Large intestine (tissue), 3 donors: ENCODE data around the gene PTPRD. TPM values are rescaled to one million over a fixed set of nuclear protein-coding genes. Genes with fewer than 3 reads are reported as not detected.
A peak's percentile ranks its signal among the peaks of the same experiment; 100 is the strongest.

ENCODE experiments used
- DNase-seq, 2 donors: peaks; one replicate each; pipeline versions ENCODE4 v3.0.0 to v3.0.0-alpha.2; 2013
- H3K27ac ChIP-seq: one replicate; pipeline ENCODE4 v1.5.1; 2013; ENCODE audit warnings: low read length
- H3K27me3 ChIP-seq: 2 replicates; pipeline ENCODE4 v1.6.1; 2013; ENCODE audit warnings: low read length; ENCODE audit not compliant: control insufficient read depth, insufficient read depth
- H3K36me3 ChIP-seq: 2 replicates; pipeline ENCODE4 v1.6.1; 2013; ENCODE audit warnings: low read length; ENCODE audit not compliant: control insufficient read depth, insufficient read depth
- H3K4me1 ChIP-seq: one replicate; pipeline ENCODE4 v1.6.1; 2013; ENCODE audit warnings: low read length; ENCODE audit not compliant: control insufficient read depth, insufficient read depth
- H3K4me3 ChIP-seq: one replicate; pipeline ENCODE4 v1.5.1; 2013; ENCODE audit warnings: low read length
- H3K9me3 ChIP-seq: one replicate; pipeline ENCODE4 v1.6.1; 2013; ENCODE audit warnings: mild to moderate bottlenecking, low read depth, low read length, moderate library complexity; ENCODE audit not compliant: control insufficient read depth
- WGBS: methylation state at CpG from one replicate; pipeline ENCODE4 v1.1.5; 2013; ENCODE audit warnings: low lambda C conversion rate; ENCODE audit not compliant: insufficient coverage; 5-methylcytosine and 5-hydroxymethylcytosine counted together
- polyA plus RNA-seq: library from polyadenylated mRNA; unstranded; fragments of 120-200 nt; gene quantifications from one replicate; pipeline ENCODE4 v1.2.1, GENCODE V29; 2013

Gene PTPRD
- polyA plus RNA-seq, 1 donor: 12.0 TPM

- Histone ChIP-seq H3K4me1 (no peaks in the 10 kb centered on the region), H3K27me3 (no peaks in the 10 kb centered on the region), H3K9me3 (no peaks in the 10 kb centered on the region), H3K36me3 (no peaks in the 10 kb centered on the region), H3K4me3 (no peak overlapping the region), H3K27ac (no peak overlapping the region)
- WGBS: 100% methylated on average over 2 of the region's 6 CpGs
- no peak for DNase-seq
Observed at GRCh38 chr9:8778356-8778755, 1834.4 kb downstream of the PTPRD start.

GRCh38 chr9:8772302-8772701 is 1840.5 kb downstream of the PTPRD start:
- no peaks in the 10 kb centered on the region for H3K4me1 ChIP-seq
- no peaks in the 10 kb centered on the region for H3K27me3 ChIP-seq
- H3K9me3 ChIP-seq: no peaks in the 10 kb centered on the region
- no peaks in the 10 kb centered on the region for H3K36me3 ChIP-seq
- WGBS: 100% methylated on average over 1 of the region's 1 CpG
- DNase-seq: no peak
- no peak overlapping the region for H3K27ac ChIP-seq
- H3K4me3 ChIP-seq: no peak overlapping the region

- WGBS: 50% methylated on average over 2 of the region's 4 CpGs
- H3K27ac ChIP-seq: no peak overlapping the region
Observed at GRCh38 chr9:8769153-8769552, 1843.6 kb downstream of the PTPRD start.

GRCh38 chr9:8766096-8766495 is 1846.7 kb downstream of the PTPRD start:
- Histone ChIP-seq H3K36me3 (no peaks in the 10 kb centered on the region), H3K4me1 (no peaks in the 10 kb centered on the region), H3K27ac (no peak overlapping the region), H3K27me3 (peaks cover 2% of the 10 kb centered on the region), H3K9me3 (no peaks in the 10 kb centered on the region), H3K4me3 (no peak overlapping the region)
- DNase-seq: no peak
- no CpG with 5 or more reads among the region's 3 CpGs for WGBS

More at GRCh38 chr9:8769153-8769552, 1843.6 kb downstream of the PTPRD start:
- Histone ChIP-seq H3K4me1 (no peaks in the 10 kb centered on the region), H3K36me3 (no peaks in the 10 kb centered on the region), H3K9me3 (no peaks in the 10 kb centered on the region), H3K27me3 (peaks cover 2% of the 10 kb centered on the region), H3K4me3 (no peak overlapping the region)
- no peak for DNase-seq

GRCh38 chr9:8764051-8764450 is 1848.8 kb downstream of the PTPRD start:
- Histone ChIP-seq H3K4me3 (no peak overlapping the region), H3K36me3 (no peaks in the 10 kb centered on the region), H3K9me3 (no peaks in the 10 kb centered on the region), H3K27ac (no peak overlapping the region), H3K27me3 (peaks cover 4% of the 10 kb centered on the region), H3K4me1 (no peaks in the 10 kb centered on the region)
- WGBS: no CpG with 5 or more reads among the region's 1 CpG
- DNase-seq: no peak

DNA sequence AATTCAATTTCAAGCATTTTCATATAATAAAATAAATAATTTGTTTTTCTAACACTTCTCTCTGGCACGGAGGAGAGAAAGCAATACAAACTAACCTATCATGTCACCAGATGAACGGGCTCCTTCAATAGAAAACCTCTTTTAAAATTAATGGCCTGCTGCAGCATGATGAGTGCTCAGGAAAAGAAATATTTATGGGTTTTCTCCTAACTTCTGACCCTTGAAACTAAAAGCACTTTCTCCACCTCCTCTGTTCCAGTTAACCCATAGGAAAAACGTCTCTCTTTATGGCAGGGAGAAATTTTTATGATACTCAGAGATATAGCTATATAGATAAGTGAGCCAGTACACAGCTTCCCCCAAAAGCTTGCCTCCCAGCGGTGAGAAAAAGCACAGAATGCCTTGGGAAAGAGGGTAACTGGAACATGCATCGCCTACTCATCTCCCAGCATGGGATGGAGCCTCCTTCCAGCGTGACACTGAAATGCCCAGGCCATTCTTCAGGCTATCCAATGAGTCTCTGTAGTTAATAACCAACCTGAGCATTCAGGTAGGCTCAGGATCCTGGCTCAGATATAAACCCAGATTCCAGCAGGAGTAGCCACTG is 1850.2 kb downstream of the PTPRD start:
- Histone ChIP-seq H3K36me3 (no peaks in the 10 kb centered on the region), H3K4me3 (no peak overlapping the region), H3K9me3 (no peaks in the 10 kb centered on the region), H3K27me3 (peaks cover 4% of the 10 kb centered on the region), H3K4me1 (no peaks in the 10 kb centered on the region), H3K27ac (no peak overlapping the region)
- peak in 1 of 2 donors; percentile 43 for DNase-seq
- WGBS: no CpG with 5 or more reads among the region's 6 CpGs

DNA sequence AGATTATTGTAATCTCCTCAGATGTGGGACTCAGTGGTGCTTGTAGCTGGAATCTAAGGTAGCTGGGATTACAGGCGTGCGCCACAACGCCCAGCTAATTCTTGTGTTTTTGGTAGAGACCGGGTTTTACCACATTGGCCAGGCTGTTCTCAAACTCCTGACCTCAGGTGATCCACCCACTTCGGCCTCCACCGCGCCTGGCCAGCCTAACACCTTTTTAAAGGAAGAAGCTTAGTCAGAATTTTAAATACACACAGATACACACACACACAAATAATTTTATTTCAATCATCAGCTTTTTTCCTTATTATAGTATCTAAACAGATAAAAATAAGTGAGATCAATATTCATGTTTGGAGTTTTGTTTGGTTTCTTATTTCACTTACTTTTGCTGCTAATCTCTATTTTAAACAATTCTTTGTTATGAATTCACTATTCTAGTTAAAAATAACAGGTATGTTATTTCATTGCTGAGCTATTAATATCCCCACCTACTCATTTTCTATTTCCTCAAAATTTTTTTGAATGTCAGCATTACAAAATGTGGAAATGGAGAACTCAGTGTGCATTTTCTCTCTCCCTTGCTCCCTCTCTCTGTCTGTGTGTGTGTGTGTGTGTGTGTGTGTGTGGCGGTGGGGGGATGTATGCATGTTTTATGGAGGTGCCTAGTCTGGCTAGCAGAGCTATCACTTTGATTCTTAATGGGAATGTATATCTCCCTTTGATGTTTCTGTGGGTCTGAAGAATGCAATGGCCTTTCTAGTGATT is 1852.6 kb downstream of the PTPRD start:
- H3K4me1 ChIP-seq: no peaks in the 10 kb centered on the region
- no peak overlapping the region for H3K27ac ChIP-seq
- no peak overlapping the region for H3K4me3 ChIP-seq
- WGBS: no CpG with 5 or more reads among the region's 8 CpGs
- no peaks in the 10 kb centered on the region for H3K36me3 ChIP-seq
- H3K9me3 ChIP-seq: no peaks in the 10 kb centered on the region
- no peak for DNase-seq
- peaks cover 4% of the 10 kb centered on the region for H3K27me3 ChIP-seq

DNA sequence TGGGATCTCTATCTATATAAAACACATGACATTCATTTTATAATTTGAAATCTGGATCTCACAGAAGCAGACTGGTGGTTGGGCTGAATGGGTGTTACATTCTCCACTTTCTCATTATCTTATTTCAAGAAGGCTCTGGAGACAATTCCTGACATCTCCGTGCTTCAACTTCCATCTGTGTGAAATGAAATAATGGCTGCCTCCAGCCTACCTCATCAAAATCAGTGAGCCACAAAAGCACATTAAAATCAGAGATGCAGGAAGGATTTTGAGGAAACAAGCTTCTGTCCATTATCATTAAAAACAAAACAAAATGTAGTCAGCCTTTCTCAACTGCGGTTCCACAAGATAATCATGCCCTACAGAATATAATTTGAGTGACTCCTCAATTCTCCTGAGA is 1854.9 kb downstream of the PTPRD start:
- Histone ChIP-seq H3K4me3 (no peak overlapping the region), H3K36me3 (no peaks in the 10 kb centered on the region), H3K27me3 (peaks cover 3% of the 10 kb centered on the region), H3K27ac (no peak overlapping the region), H3K4me1 (no peaks in the 10 kb centered on the region), H3K9me3 (no peaks in the 10 kb centered on the region)
- no CpG with 5 or more reads among the region's 2 CpGs for WGBS
- no peak for DNase-seq

DNA sequence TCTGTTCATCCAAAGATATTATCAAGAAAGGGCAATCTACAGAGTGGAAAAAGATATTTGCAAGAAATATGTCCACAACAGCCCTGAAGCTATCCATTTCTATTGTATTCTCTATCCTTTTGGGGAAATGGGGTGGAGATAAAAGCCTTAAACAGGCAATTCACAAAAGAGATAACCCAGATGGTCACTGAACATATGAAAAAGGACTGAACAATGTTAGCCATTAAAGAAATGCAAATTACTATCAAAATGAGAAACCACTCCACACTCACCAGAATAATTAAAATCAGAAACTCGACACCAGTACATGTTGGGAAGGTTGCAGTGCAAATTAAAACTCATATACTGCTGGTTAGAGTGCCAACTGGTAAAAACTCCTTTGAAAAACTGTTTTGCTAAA is 1858.1 kb downstream of the PTPRD start:
- Histone ChIP-seq H3K4me3 (no peak overlapping the region), H3K27ac (no peak overlapping the region), H3K9me3 (no peaks in the 10 kb centered on the region), H3K36me3 (no peaks in the 10 kb centered on the region), H3K27me3 (no peaks in the 10 kb centered on the region), H3K4me1 (no peaks in the 10 kb centered on the region)
- no CpG with 5 or more reads among the region's 1 CpG for WGBS
- DNase-seq: no peak

- Histone ChIP-seq H3K27me3 (no peaks in the 10 kb centered on the region), H3K9me3 (no peaks in the 10 kb centered on the region), H3K4me1 (no peaks in the 10 kb centered on the region), H3K27ac (no peak overlapping the region), H3K4me3 (no peak overlapping the region), H3K36me3 (no peaks in the 10 kb centered on the region)
- 40% methylated on average over 1 of the region's 1 CpG for WGBS
- no peak for DNase-seq
Observed at GRCh38 chr9:8751406-8751930, 1861.3 kb downstream of the PTPRD start.
